T-helper 1 cell treated with Interleukin-12 subunit alpha and Interleukin-12 subunit beta and Interleukin-4 antibody, amounts not matched to agents 30 μg/mL and 1 μg/mL, for 36 hours (primary cell): Measurements from ENCODE around the gene NKX1-2.

Experiments
- H3K27ac Mint-ChIP-seq: one replicate; pipeline ENCODE4 v1.8.0; 2021; ENCODE audit warnings: mild to moderate bottlenecking, mixed read lengths
- H3K27me3 Mint-ChIP-seq: one replicate; pipeline ENCODE4 v1.8.0; 2021; ENCODE audit warnings: low read depth, mixed read lengths
- H3K36me3 Mint-ChIP-seq: one replicate; pipeline ENCODE4 v1.8.0; 2021; ENCODE audit warnings: low read depth, mixed read lengths
- H3K4me1 Mint-ChIP-seq: one replicate; pipeline ENCODE4 v1.8.0; 2021; ENCODE audit warnings: low read depth, mixed read lengths
- H3K4me3 Mint-ChIP-seq: one replicate; pipeline ENCODE4 v1.8.0; 2021; ENCODE audit warnings: mild to moderate bottlenecking, moderate library complexity, mixed read lengths
- H3K9me3 Mint-ChIP-seq: one replicate; pipeline ENCODE4 v1.8.0; 2021; ENCODE audit warnings: mixed read lengths

NKX1-2 gene

GRCh38 chr10:124422742-124423141 lies 27.1 kb downstream of the NKX1-2 start:
- H3K9me3 Mint-ChIP-seq = no peaks in the 10 kb centered on the region
- peaks cover 5% of the 10 kb centered on the region for H3K4me1 Mint-ChIP-seq
- H3K4me3 Mint-ChIP-seq = no peak overlapping the region
- no peaks in the 10 kb centered on the region for H3K36me3 Mint-ChIP-seq
- H3K27me3 Mint-ChIP-seq = peaks cover 23% of the 10 kb centered on the region
- no peak overlapping the region for H3K27ac Mint-ChIP-seq

- Mint-ChIP-seq H3K4me3 (no peak overlapping the region), H3K36me3 (no peaks in the 10 kb centered on the region), H3K27ac (no peak overlapping the region), H3K27me3 (peaks cover 23% of the 10 kb centered on the region), H3K9me3 (no peaks in the 10 kb centered on the region), H3K4me1 (peaks cover 5% of the 10 kb centered on the region)
Observed at GRCh38 chr10:124420254-124420653, 29.6 kb downstream of the NKX1-2 start.

- Mint-ChIP-seq H3K9me3 (no peaks in the 10 kb centered on the region), H3K36me3 (no peaks in the 10 kb centered on the region), H3K27me3 (peaks cover 23% of the 10 kb centered on the region), H3K4me1 (peaks cover 5% of the 10 kb centered on the region), H3K4me3 (peak overlapping the region; percentile 75), H3K27ac (no peak overlapping the region)
Observed at GRCh38 chr10:124419635-124420034, 30.2 kb downstream of the NKX1-2 start.

GRCh38 chr10:124418726-124419501 lies 30.9 kb downstream of the NKX1-2 start, which contains the start of gene OAT:
TSS of gene OAT (minus strand) at chr10:124418923. CDS start at chr10:124412171, 6,752 bp downstream.
- H3K4me1 Mint-ChIP-seq = peaks cover 5% of the 10 kb centered on the region
- H3K27ac Mint-ChIP-seq = no peak within 1 kb of the TSS
- peaks cover 19% of the 10 kb centered on the region for H3K27me3 Mint-ChIP-seq
- no peaks in the 10 kb centered on the region for H3K9me3 Mint-ChIP-seq
- peak within 1 kb of the TSS; percentile 75 for H3K4me3 Mint-ChIP-seq
- no peaks in the 10 kb centered on the region for H3K36me3 Mint-ChIP-seq

GRCh38 chr10:124417895-124418725 lies 31.7 kb downstream of the NKX1-2 start:
- Mint-ChIP-seq H3K36me3 (no peaks in the 10 kb centered on the region), H3K4me3 (peak overlapping the region; percentile 69), H3K27ac (no peak overlapping the region), H3K4me1 (peaks cover 5% of the 10 kb centered on the region), H3K9me3 (no peaks in the 10 kb centered on the region), H3K27me3 (peaks cover 15% of the 10 kb centered on the region)

- Mint-ChIP-seq H3K4me3 (no peak overlapping the region), H3K27ac (no peak overlapping the region), H3K9me3 (no peaks in the 10 kb centered on the region), H3K27me3 (peaks cover 8% of the 10 kb centered on the region), H3K4me1 (peaks cover 5% of the 10 kb centered on the region), H3K36me3 (no peaks in the 10 kb centered on the region)
Observed at GRCh38 chr10:124416733-124417132, 33.1 kb downstream of the NKX1-2 start.

GRCh38 chr10:124415210-124415609 lies 34.6 kb downstream of the NKX1-2 start:
- Mint-ChIP-seq H3K27me3 (peaks cover 3% of the 10 kb centered on the region), H3K4me3 (no peak overlapping the region), H3K9me3 (no peaks in the 10 kb centered on the region), H3K36me3 (peaks cover 3% of the 10 kb centered on the region), H3K4me1 (peaks cover 5% of the 10 kb centered on the region), H3K27ac (no peak overlapping the region)

- H3K9me3 Mint-ChIP-seq = no peaks in the 10 kb centered on the region
- H3K27ac Mint-ChIP-seq = no peak overlapping the region
- peaks cover 5% of the 10 kb centered on the region for H3K36me3 Mint-ChIP-seq
- H3K27me3 Mint-ChIP-seq = no peaks in the 10 kb centered on the region
- H3K4me1 Mint-ChIP-seq = no peaks in the 10 kb centered on the region
- no peak overlapping the region for H3K4me3 Mint-ChIP-seq
Observed at GRCh38 chr10:124414076-124414475, 35.8 kb downstream of the NKX1-2 start.

- no peak overlapping the region for H3K27ac Mint-ChIP-seq
- H3K36me3 Mint-ChIP-seq = peaks cover 5% of the 10 kb centered on the region
- no peaks in the 10 kb centered on the region for H3K4me1 Mint-ChIP-seq
Observed at GRCh38 chr10:124409696-124410095, 40.1 kb downstream of the NKX1-2 start.

GRCh38 chr10:124408357-124408756 lies 41.5 kb downstream of the NKX1-2 start:
- no peaks in the 10 kb centered on the region for H3K27me3 Mint-ChIP-seq
- H3K36me3 Mint-ChIP-seq = peaks cover 7% of the 10 kb centered on the region
- H3K4me1 Mint-ChIP-seq = peaks cover 7% of the 10 kb centered on the region
- H3K4me3 Mint-ChIP-seq = no peak overlapping the region
- H3K27ac Mint-ChIP-seq = no peak overlapping the region
- H3K9me3 Mint-ChIP-seq = no peaks in the 10 kb centered on the region

More at GRCh38 chr10:124409696-124410095, 40.1 kb downstream of the NKX1-2 start:
- Mint-ChIP-seq H3K4me3 (no peak overlapping the region), H3K9me3 (no peaks in the 10 kb centered on the region), H3K27me3 (no peaks in the 10 kb centered on the region)

- Mint-ChIP-seq H3K36me3 (peaks cover 7% of the 10 kb centered on the region), H3K27ac (no peak overlapping the region), H3K9me3 (no peaks in the 10 kb centered on the region), H3K4me1 (peaks cover 11% of the 10 kb centered on the region), H3K27me3 (no peaks in the 10 kb centered on the region), H3K4me3 (no peak overlapping the region)
Observed at GRCh38 chr10:124407456-124407855, 42.4 kb downstream of the NKX1-2 start.

GRCh38 chr10:124403548-124403947 lies 46.3 kb downstream of the NKX1-2 start:
- Mint-ChIP-seq H3K9me3 (no peaks in the 10 kb centered on the region), H3K36me3 (peaks cover 9% of the 10 kb centered on the region), H3K4me1 (peaks cover 11% of the 10 kb centered on the region), H3K4me3 (no peak overlapping the region), H3K27ac (peak overlapping the region; percentile 33), H3K27me3 (no peaks in the 10 kb centered on the region)

GRCh38 chr10:124402273-124402672 lies 47.6 kb downstream of the NKX1-2 start:
- Mint-ChIP-seq H3K9me3 (no peaks in the 10 kb centered on the region), H3K27ac (no peak overlapping the region), H3K4me1 (peaks cover 11% of the 10 kb centered on the region), H3K36me3 (peaks cover 12% of the 10 kb centered on the region), H3K4me3 (no peak overlapping the region), H3K27me3 (no peaks in the 10 kb centered on the region)

GRCh38 chr10:124401633-124402032 lies 48.2 kb downstream of the NKX1-2 start:
- peaks cover 12% of the 10 kb centered on the region for H3K36me3 Mint-ChIP-seq
- H3K27me3 Mint-ChIP-seq = no peaks in the 10 kb centered on the region
- no peaks in the 10 kb centered on the region for H3K9me3 Mint-ChIP-seq
- no peak overlapping the region for H3K4me3 Mint-ChIP-seq
- H3K27ac Mint-ChIP-seq = no peak overlapping the region
- peaks cover 11% of the 10 kb centered on the region for H3K4me1 Mint-ChIP-seq
